ENCODE measurements around the gene ZNF410.

Gene ZNF410

GRCh38 chr14:73895939-73896338 is 9.3 kb downstream of the ZNF410 start:
- Histone ChIP-seq H3K27ac (ENCODE audit: low read depth, low read length) (no peak overlapping the region), H3F3A (ENCODE audit: insufficient read depth) (peaks cover 4% of the 10 kb centered on the region; the same call in 1 of the 2 replicates), H3K36me3 (ENCODE audit: low read length) (peaks cover 24% of the 10 kb centered on the region; the same call in 1 of the 2 replicates), H3K9me2 (replicated peaks; ENCODE audit: insufficient read depth, low read length) (no peaks in the 10 kb centered on the region), H3K9me3 (ENCODE audit: insufficient read depth, low read length) (no peaks in the 10 kb centered on the region), H3K9ac (ENCODE audit: low read length) (no peak overlapping the region), H3K4me3 (ENCODE audit: insufficient read depth, low read length, poor library complexity, severe bottlenecking) (no peak overlapping the region), H4K20me1 (ENCODE audit: low read depth, low read length) (no peaks in the 10 kb centered on the region), H2AFZ (ENCODE audit: low read depth, low read length, severe bottlenecking) (no peak overlapping the region), H3K79me2 (ENCODE audit: insufficient read depth, low read length) (peaks cover 26% of the 10 kb centered on the region), H3K4me2 (ENCODE audit: low read depth, low read length, poor library complexity, severe bottlenecking) (no peak overlapping the region), H3K27me3 (ENCODE audit: low read length) (no peaks in the 10 kb centered on the region)
- no peak for TF ChIP-seq EZH2phosphoT487 (conservative IDR thresholded peaks at IDR 0.05; ENCODE audit: low read length)
- no peak for TF ChIP-seq CTCF (IDR thresholded peaks at IDR 0.05; ENCODE audit: insufficient read depth, low read length, poor library complexity, severe bottlenecking)

GRCh38 chr14:73896521-73896920 is 9.9 kb downstream of the ZNF410 start:
- Histone ChIP-seq H3K9ac (ENCODE audit: low read length) (no peak overlapping the region), H3K9me2 (replicated peaks; ENCODE audit: insufficient read depth, low read length) (no peaks in the 10 kb centered on the region), H3K27ac (ENCODE audit: low read depth, low read length) (no peak overlapping the region), H3K4me3 (ENCODE audit: insufficient read depth, low read length, poor library complexity, severe bottlenecking) (no peak overlapping the region), H4K20me1 (ENCODE audit: low read depth, low read length) (no peaks in the 10 kb centered on the region), H3K36me3 (ENCODE audit: low read length) (peaks cover 24% of the 10 kb centered on the region; the same call in 1 of the 2 replicates), H3F3A (ENCODE audit: insufficient read depth) (peaks cover 4% of the 10 kb centered on the region; the same call in 1 of the 2 replicates), H3K9me3 (ENCODE audit: insufficient read depth, low read length) (no peaks in the 10 kb centered on the region), H2AFZ (ENCODE audit: low read depth, low read length, severe bottlenecking) (no peak overlapping the region), H3K27me3 (ENCODE audit: low read length) (no peaks in the 10 kb centered on the region), H3K4me2 (ENCODE audit: low read depth, low read length, poor library complexity, severe bottlenecking) (no peak overlapping the region), H3K79me2 (ENCODE audit: insufficient read depth, low read length) (peaks cover 21% of the 10 kb centered on the region)
- TF ChIP-seq EZH2phosphoT487 (conservative IDR thresholded peaks at IDR 0.05; ENCODE audit: low read length) (no peak), CTCF (IDR thresholded peaks at IDR 0.05; ENCODE audit: insufficient read depth, low read length, poor library complexity, severe bottlenecking) (no peak)

- peaks cover 26% of the 10 kb centered on the region for H3K36me3 ChIP-seq (ENCODE audit: low read length)
- no peaks in the 10 kb centered on the region for H4K20me1 ChIP-seq (ENCODE audit: low read depth, low read length)
- no peak overlapping the region for H3K4me3 ChIP-seq (ENCODE audit: insufficient read depth, low read length, poor library complexity, severe bottlenecking)
- H3K79me2 ChIP-seq (ENCODE audit: insufficient read depth, low read length), result no peaks in the 10 kb centered on the region
- H3K27me3 ChIP-seq (ENCODE audit: low read length), result no peaks in the 10 kb centered on the region
- no peak for TF ChIP-seq CTCF (IDR thresholded peaks at IDR 0.05; ENCODE audit: insufficient read depth, low read length, poor library complexity, severe bottlenecking)
- TF ChIP-seq EZH2phosphoT487 (conservative IDR thresholded peaks at IDR 0.05; ENCODE audit: low read length), result no peak
- H3K9me3 ChIP-seq (ENCODE audit: insufficient read depth, low read length), result no peaks in the 10 kb centered on the region
- no peak overlapping the region for H3K27ac ChIP-seq (ENCODE audit: low read depth, low read length)
- no peak overlapping the region for H3K9ac ChIP-seq (ENCODE audit: low read length)
- H2AFZ ChIP-seq (ENCODE audit: low read depth, low read length, severe bottlenecking), result no peak overlapping the region
- no peaks in the 10 kb centered on the region for H3K9me2 ChIP-seq (replicated peaks; ENCODE audit: insufficient read depth, low read length)
- peaks cover 3% of the 10 kb centered on the region; the same call in 1 of the 2 replicates for H3F3A ChIP-seq (ENCODE audit: insufficient read depth)
- H3K4me2 ChIP-seq (ENCODE audit: low read depth, low read length, poor library complexity, severe bottlenecking), result no peak overlapping the region
Observed at GRCh38 chr14:73903028-73903427, 16.4 kb downstream of the ZNF410 start.

Data from SU-DHL-6 (cell line).